ENCODE measurements around the gene ARHGAP1.

The ARHGAP1 gene

GRCh38 chr11:46694072-46694471 is 6.3 kb downstream of the ARHGAP1 start:
- DNase-seq (ENCODE audit: low spot score), result no peak

DNA sequence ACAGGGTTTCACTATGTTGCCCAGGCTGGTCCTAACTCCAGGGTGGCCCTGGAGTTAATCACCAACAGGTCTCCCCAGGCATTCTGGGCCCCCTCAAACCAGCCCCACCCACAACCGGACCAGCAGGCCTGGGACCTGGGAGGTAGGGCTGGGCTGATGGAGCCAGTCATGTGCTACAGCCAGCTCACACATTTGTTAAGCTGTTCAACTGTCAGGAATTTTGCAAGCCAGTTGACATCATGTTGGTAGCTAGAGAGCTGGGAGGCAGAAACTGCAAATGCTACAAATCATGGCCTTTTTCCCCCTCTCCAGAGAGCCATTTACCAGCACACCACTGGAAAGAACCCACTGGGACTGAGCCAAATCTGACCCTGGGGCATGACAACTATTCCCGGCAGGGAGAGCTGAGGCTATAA is 6.8 kb downstream of the ARHGAP1 start:
- no peak for DNase-seq (ENCODE audit: low spot score)

DNA sequence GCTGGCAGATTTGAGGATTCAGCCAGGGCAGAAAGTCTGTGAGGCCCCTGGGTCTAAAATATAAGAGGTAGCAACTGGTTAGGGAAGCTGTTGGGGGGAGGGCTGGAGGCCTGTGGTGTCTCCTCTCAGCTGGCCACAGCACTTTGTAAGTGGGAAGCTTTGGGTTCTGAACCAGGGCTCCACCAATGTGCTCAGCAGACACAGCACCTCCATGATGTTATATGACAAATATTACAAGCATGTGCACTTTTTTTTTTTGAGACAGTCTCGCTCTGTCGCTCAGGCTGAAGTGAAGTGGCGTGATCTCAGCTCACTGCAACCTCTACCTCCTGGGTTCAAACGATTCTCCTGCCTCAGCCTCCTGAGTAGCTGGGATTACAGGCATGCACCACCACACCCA is 8.0 kb downstream of the ARHGAP1 start:
- no peak for DNase-seq (ENCODE audit: low spot score)

GRCh38 chr11:46690702-46691101 is 9.7 kb downstream of the ARHGAP1 start:
- no peak for DNase-seq (ENCODE audit: low spot score)

DNA sequence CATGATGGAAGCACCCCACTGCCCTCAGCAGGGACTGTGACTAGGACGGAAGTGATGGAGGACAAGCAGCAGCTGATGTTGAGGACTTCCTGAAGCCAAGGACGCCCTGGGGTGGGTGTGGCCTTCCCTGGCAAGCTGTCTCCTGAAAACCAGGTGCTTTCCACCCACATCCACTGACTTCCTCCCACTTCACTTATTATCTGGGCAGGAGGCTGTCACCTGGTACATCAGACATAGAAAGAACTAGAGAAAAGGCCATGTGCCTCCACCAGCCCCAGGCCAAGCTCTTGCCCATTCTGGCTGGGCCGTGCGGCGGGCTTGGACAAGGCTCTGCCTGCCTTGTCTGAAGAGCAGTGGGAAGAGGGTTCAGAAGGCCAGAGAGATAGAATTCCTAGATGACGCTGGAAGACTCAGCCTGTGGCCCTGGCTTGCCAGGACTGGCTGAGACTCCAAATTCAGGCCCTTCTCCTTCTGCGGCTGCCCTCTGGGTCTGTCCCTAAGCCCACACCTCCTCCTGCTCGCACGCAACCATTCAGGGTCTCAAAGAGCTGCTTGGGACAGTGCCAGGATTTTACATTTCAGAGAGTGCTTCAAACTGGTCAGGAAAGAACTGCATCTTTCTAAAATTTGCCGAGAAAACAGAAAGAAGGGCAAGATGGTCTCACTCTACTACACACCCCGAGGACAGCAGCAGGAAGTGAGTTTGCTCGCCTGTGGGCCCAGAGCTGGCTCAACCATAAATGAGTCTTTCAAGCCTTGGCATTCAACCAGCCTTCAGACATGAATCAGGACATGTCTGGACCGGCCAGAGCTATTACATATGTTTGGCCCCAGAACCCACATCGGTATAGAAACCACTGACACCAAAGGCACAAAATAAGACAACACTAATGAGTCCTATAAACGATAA is 13.3 kb downstream of the ARHGAP1 start:
- no peak for DNase-seq (ENCODE audit: low spot score)

DNA sequence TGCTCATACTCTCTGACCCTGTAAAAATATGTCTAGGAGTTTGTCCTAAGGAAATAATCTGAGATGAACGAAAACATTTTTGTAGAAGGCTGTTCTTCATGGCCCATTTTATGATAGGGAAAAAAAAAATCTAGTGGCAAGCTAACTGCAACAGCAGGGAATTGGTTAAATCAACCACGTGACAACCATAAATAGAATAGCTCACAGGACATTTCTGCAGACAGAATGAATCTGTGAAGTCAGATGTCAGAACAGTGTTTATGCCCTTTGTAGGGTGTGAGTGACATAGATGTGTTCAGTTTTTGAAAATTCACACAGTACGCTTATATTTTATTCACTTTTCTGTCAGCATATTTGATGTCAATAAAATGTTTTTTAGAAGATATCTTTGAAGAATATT is 16.1 kb downstream of the ARHGAP1 start:
- DNase-seq (ENCODE audit: low spot score), result no peak

GRCh38 chr11:46682773-46683752 is 17.4 kb downstream of the ARHGAP1 start:
- no peak for DNase-seq (ENCODE audit: low spot score)

DNA sequence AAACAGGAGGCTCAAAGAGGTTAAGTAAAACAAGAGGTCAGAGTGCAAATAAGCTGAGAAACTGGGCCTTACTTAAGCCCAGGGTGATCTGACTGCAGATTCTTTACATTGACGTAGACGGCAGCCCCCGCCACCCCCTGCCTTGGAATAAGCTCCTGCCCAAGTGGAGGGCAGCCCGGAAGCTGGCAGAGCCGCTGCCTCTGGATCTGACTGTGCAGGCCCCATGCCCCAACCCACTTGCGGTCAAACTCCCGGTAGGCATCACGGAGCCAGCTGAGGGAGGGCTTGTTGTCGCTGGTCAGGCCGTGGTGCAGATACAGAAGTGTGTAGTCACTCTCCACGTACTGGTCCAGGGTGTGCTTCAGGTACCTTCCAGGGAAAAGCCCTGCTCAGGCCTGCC is 18.6 kb downstream of the ARHGAP1 start:
- no peak for DNase-seq (ENCODE audit: low spot score)

GRCh38 chr11:46680815-46681214 is 19.6 kb downstream of the ARHGAP1 start:
- no peak for DNase-seq (ENCODE audit: low spot score)

DNA sequence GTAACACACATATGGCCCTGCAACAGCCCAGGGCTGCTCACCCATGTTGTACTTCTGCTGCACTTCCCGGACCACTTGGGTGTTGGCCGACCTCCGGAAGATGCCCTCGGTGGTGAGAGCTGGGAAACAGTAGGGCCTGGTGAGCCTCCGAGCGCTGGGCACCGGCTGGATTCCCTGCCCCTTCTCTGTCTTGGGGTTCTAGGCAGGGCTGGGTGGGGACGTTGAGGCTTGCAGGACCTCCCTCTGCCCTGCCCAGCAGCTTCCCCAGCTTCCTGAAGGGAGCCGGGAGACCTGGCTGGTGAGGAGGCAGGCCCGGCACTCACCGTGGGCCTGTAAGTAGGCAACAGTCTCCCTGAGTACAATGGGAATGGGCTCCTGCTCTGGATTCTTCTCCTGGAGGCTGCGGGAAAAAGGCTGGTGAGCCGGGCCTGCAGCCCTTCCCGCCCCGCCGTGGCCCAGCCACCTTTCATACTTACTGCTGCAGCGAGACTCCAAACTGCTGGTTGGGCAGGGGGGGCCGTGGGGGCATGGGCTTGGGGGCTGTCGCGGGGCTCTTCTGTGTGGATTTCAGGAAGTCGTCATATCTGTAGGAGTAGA is 20.2 kb downstream of the ARHGAP1 start:
- DNase-seq (ENCODE audit: low spot score), result no peak

GRCh38 chr11:46679241-46680163 is 20.9 kb downstream of the ARHGAP1 start:
- DNase-seq (ENCODE audit: low spot score), result no peak

DNA sequence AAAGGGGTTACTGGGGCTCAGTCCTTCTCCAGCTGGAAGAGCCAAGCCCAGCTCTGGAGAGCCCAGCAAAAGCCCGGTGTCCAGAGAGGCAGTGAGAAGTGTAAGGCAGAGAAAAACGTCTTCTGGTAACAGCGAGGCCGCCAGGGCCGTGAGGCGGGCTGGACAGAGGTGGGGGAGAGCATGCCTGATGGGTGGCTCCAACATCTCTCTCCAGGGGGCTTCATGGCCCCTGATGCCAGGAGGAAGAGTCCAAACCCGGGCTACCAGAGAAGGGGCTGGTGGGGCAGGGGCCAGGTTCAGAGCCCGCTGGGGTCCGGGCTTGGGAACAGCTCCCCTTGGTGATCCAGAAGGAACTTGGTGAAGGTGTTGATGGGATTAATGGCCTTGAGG is 21.7 kb downstream of the ARHGAP1 start:
- DNase-seq (ENCODE audit: low spot score), result no peak

GRCh38 chr11:46677991-46678740 is 22.3 kb downstream of the ARHGAP1 start:
- DNase-seq (ENCODE audit: low spot score), result no peak

GRCh38 chr11:46677169-46677568 is 23.2 kb downstream of the ARHGAP1 start:
- DNase-seq (ENCODE audit: low spot score), result no peak

DNA sequence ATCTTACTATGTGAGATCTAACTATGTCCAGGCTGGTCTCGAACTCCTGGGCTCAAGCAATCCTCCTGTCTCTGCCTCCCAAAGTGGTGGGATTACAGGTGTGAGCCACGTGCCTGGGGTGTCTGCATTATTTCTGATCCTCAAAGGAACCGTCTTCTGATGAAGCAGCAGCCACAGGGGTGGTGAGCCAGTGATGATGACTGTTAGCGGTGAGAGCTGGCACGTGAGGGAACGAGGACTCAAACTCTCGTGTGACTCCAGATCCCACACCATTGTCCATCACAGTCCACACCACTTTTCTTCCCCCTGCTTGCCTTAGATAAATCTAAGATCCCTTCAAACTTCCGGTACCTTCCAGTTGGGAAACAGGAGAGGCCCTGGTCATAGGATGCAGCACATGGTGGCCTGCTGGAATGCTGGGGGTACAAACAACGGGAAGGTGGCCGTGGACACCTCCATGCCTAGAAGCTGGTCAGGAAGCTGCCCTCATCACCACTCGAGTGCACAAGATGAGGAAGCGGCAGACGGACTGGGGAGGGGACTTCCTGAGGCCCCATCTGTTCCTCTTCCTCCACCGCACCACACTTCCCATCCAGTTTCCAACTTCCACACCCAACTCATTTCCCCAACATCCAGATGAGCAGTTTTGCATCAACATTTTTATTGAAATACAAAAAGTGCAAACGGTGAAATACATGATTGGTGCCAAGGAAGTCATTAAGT is 23.8 kb downstream of the ARHGAP1 start:
- no peak for DNase-seq (ENCODE audit: low spot score)

- DNase-seq (ENCODE audit: low spot score), result no peak
These were observed 24.5 kb downstream of the ARHGAP1 start for GRCh38 chr11:46675949-46676348.

- DNase-seq (ENCODE audit: low spot score), result no peak
These were observed 25.0 kb downstream of the ARHGAP1 start for GRCh38 chr11:46675288-46675851.

GRCh38 chr11:46674463-46675287 is 25.7 kb downstream of the ARHGAP1 start:
- peak; percentile 45 for DNase-seq (ENCODE audit: low spot score)

Measured in CD4-positive, alpha-beta T cell treated with Interleukin-6 at 100 ng/mL for 8 hours (primary cell).